Testis (tissue), 3 donors: Measurements from ENCODE around the gene MINDY4. TPM values are rescaled to one million over a fixed set of nuclear protein-coding genes. Genes with fewer than 3 reads are reported as not detected.

Experiments used
- DNase-seq: peaks from one replicate; pipeline ENCODE4 v3.0.0-alpha.2; 2019
- H3K27ac ChIP-seq, 2 donors: fragments of 200-600 bp; sonication (generic); one replicate each; pipeline ENCODE4 v1.5.1; 2019
- H3K27me3 ChIP-seq: fragments of 200-600 bp; sonication (generic); one replicate; pipeline ENCODE4 v1.5.1; 2019
- H3K36me3 ChIP-seq: fragments of 200-600 bp; sonication (generic); one replicate; pipeline ENCODE4 v1.5.1; 2017; ENCODE audit warnings: low read depth; ENCODE audit errors: missing control alignments
- H3K4me1 ChIP-seq: fragments of 200-600 bp; sonication (generic); one replicate; pipeline ENCODE4 v1.5.1; 2019
- H3K4me3 ChIP-seq, 2 donors: fragments of 200-600 bp; sonication (generic); one replicate each; pipeline ENCODE4 v1.5.1; 2017 to 2019
- H3K9me3 ChIP-seq: fragments of 200-600 bp; sonication (generic); one replicate; pipeline ENCODE4 v1.5.1; 2017
- POLR2A ChIP-seq: fragments of 450-650 bp; IDR thresholded peaks from one replicate; pipeline ENCODE4 v1.6.1; 2017; ENCODE audit warnings: antibody characterized with exemption, mild to moderate bottlenecking, moderate library complexity
- WGBS, 2 donors: methylation state at CpG; one replicate each; pipeline ENCODE4 v1.1.5; 2018; 5-methylcytosine and 5-hydroxymethylcytosine counted together
- intact Hi-C: fragments of 100-400 bp; cut with DNase I; formaldehyde crosslinking; loops from one replicate; pipeline ENCODE4 v1.15.1; 2023; ENCODE audit warnings: low total_unique reads
- polyA plus RNA-seq: library from polyadenylated mRNA; stranded (reverse); fragments of 350-450 nt; fragmentation: Illumina TruSeq; extraction: RNeasy Lipid Tissue Mini Kit (QIAGEN cat#74804); gene quantifications from one replicate; pipeline ENCODE4 v1.2.3, GENCODE V29; 2014; ENCODE audit warnings: low read depth, low replicate concordance; ENCODE audit not compliant: insufficient read depth
- total RNA-seq, 2 donors: library from RNA; depleted of rRNA; stranded (reverse); fragments of >200 nt; gene quantifications; one replicate each; pipeline ENCODE4 v1.2.3, GENCODE V29; 2016
- TF ChIP-seq, protein P1 (sequence below), 3 experiments: fragments of 450-650 bp in 2 of 3; fragments of 200-600 bp in 1 of 3; sonication (generic) in 1 of 3; IDR thresholded peaks; one replicate each; pipeline ENCODE4 v1.5.1; 2016 to 2019; ENCODE audit warnings: antibody characterized with exemption in 3 of 3, mild to moderate bottlenecking in 2 of 3, moderate library complexity in 1 of 3

MINDY4 gene
- total and polyA plus RNA-seq, 3 donors from 2014 or later: 25.3 to 51.7 (median 47.6) TPM

DNA sequence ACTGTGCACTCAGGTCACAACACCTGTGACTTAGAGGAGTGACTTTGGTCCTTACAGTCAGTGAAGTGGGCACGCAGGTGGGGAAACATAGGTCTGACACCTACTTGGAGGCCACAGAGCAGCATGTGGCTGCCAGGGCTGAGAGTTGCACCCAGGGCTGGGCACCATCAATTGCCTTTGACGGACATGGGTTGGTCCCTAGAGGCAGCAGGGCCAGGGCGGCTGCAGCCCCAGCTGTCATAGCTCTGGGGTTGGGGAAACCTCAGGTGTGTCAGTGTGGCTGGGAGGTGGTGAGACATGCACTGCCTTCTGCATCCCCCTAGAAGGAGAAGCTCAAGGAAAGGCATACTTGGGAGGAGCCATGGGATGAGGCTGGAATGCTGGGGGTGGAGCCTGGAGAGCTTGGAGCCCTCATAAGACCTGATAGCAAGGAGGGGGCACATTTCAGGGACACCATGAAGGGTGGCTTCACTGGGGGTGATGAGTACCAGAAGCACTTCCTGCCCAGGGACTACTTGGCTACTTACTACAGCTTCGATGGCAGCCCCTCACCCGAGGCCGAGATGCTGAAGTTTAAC, 19.4 kb upstream of the MINDY4 start, which contains the start of gene INMT:
Gene INMT, plus strand, starts transcription at position 440 of the 578 bp plus-strand sequence. Its CDS starts 16 bp downstream, at position 456.
- TF ChIP-seq, protein P1, sequence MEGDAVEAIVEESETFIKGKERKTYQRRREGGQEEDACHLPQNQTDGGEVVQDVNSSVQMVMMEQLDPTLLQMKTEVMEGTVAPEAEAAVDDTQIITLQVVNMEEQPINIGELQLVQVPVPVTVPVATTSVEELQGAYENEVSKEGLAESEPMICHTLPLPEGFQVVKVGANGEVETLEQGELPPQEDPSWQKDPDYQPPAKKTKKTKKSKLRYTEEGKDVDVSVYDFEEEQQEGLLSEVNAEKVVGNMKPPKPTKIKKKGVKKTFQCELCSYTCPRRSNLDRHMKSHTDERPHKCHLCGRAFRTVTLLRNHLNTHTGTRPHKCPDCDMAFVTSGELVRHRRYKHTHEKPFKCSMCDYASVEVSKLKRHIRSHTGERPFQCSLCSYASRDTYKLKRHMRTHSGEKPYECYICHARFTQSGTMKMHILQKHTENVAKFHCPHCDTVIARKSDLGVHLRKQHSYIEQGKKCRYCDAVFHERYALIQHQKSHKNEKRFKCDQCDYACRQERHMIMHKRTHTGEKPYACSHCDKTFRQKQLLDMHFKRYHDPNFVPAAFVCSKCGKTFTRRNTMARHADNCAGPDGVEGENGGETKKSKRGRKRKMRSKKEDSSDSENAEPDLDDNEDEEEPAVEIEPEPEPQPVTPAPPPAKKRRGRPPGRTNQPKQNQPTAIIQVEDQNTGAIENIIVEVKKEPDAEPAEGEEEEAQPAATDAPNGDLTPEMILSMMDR (IDR thresholded peaks at IDR 0.05): no peak
- no peak for TF ChIP-seq POLR2A
- no peaks in the 10 kb centered on the region for H3K9me3 ChIP-seq
- WGBS, 2 donors: 55 to 68% methylated on average over 6 of the region's 6 CpGs
- intact Hi-C loops: no loop called here
- H3K27ac ChIP-seq: peak within 1 kb of the TSS; percentile 74 to 82
- H3K4me3 ChIP-seq: peak within 1 kb of the TSS; percentile 56 to 66
- H3K36me3 ChIP-seq: no peaks in the 10 kb centered on the region
- no peaks in the 10 kb centered on the region for H3K27me3 ChIP-seq
- H3K4me1 ChIP-seq: peaks cover 21% of the 10 kb centered on the region
- DNase-seq: peak; percentile 79

DNA sequence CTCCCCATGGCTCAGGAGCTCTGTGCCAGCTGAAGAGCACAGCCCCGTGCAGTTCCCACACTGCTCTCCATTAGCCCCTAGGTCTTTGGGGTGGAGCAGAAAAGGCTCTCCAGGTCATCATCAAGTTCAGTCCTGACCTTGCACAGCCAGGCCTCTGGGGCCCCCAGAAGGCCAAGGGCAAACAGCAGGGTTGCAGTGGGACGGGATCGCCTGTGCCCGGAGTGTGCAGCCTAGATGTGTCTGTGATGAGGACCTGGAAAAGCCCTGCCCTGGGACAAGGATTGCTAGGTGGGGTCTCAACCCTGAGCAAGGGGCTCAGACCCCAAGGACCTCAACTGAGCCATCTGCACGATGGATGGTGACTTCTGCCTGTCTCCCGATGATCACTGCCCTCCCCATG, 18.7 kb upstream of the MINDY4 start:
- TF ChIP-seq POLR2A: no peak
- TF ChIP-seq, protein P1 (IDR thresholded peaks at IDR 0.05): no peak
- no peak for DNase-seq
- H3K9me3 ChIP-seq: no peaks in the 10 kb centered on the region
- no peaks in the 10 kb centered on the region for H3K36me3 ChIP-seq
- H3K4me3 ChIP-seq: peak overlapping the region; percentile 56 to 66
- 49 to 52% methylated on average over 5 to 6 of the region's 6 CpGs for WGBS, 2 donors
- intact Hi-C loops: no loop called here
- peaks cover 28% of the 10 kb centered on the region for H3K4me1 ChIP-seq
- no peaks in the 10 kb centered on the region for H3K27me3 ChIP-seq
- H3K27ac ChIP-seq: peak overlapping the region; percentile 74 to 82

DNA sequence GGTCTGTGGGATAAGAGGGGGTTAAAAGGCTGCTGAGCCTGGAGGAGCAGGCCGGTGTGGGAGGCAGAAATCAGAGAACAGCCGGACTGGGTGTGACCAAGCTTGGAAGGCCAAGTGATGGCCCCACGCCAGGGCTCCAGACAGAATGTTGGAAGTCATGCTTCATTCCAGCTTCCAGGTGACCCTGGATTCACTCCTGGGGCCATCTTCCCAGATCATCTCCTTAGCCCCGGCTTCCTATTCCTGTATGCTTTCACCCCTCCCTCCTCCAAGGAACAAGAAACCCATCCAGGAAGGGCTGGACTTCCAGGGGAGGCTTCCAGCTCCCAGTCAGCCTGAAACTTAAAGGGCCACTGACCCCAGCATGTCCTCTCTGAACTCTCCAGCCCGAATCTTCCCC, 18.2 kb upstream of the MINDY4 start:
- TF ChIP-seq, protein P1 (IDR thresholded peaks at IDR 0.05): no peak
- no peak for TF ChIP-seq POLR2A
- Histone ChIP-seq H3K4me3 (peak overlapping the region; percentile 56 to 66), H3K27ac (peak overlapping the region; percentile 74 to 82), H3K9me3 (no peaks in the 10 kb centered on the region), H3K36me3 (no peaks in the 10 kb centered on the region), H3K4me1 (peaks cover 31% of the 10 kb centered on the region), H3K27me3 (no peaks in the 10 kb centered on the region)
- intact Hi-C loops: no loop called here
- 25 to 40% methylated on average over 5 of the region's 5 CpGs for WGBS, 2 donors
- DNase-seq: peak; percentile 87

DNA sequence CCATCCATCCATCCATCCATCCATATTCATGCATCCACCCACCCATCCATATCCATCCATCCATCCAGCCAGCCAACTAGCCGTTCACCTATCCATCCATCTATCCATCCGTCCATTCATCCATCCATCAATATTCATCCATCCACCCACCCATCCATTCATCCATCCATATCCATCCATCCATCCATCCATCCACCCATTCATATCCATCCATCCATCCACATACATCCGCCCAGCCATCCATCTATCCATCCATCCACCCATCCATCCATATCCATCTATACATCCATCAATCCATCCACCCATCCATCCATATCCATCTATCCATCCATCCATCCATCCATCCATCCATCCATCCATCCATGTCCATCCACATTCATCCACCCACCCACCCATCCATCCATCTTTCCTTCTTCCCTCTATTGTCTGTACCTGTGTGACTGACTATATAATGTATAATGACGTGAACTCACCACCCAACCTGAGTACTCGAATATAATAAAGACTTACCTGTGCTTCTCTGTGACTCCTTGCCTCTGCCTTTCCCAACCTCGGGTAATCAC, 16.8 kb upstream of the MINDY4 start:
- 85 to 90% methylated on average over 6 of the region's 6 CpGs for WGBS, 2 donors
- no peak overlapping the region for H3K27ac ChIP-seq
- intact Hi-C loops: no loop called here

More for the DNA sequence above, 16.8 kb upstream of the MINDY4 start:
- DNase-seq: no peak
- TF ChIP-seq, protein P1 (IDR thresholded peaks at IDR 0.05): no peak
- no peak for TF ChIP-seq POLR2A
- Histone ChIP-seq H3K4me3 (no peak overlapping the region), H3K4me1 (peaks cover 33% of the 10 kb centered on the region), H3K9me3 (no peaks in the 10 kb centered on the region), H3K27me3 (no peaks in the 10 kb centered on the region), H3K36me3 (no peaks in the 10 kb centered on the region)
